ENCODE data around the gene WDR5. TPM values are rescaled to one million over a fixed set of nuclear protein-coding genes. Genes with fewer than 3 reads are reported as not detected.

Gene WDR5
- total RNA-seq, 1 experiment from 2014 or later: 29.1 TPM

- H3K27me3 ChIP-seq (ENCODE audit: low read length): no peaks in the 10 kb centered on the region
- no peaks in the 10 kb centered on the region for H3K4me1 ChIP-seq (ENCODE audit: insufficient read depth, low read length)
- H3K9ac ChIP-seq (ENCODE audit: low read length): no peak overlapping the region
- H3K36me3 ChIP-seq (ENCODE audit: low read depth, low read length): no peaks in the 10 kb centered on the region
- DNase-seq (no peak), ATAC-seq (no peak)
- intact Hi-C loops (cut with micrococcal nuclease): no loop called here
- no peak overlapping the region for H3K4me2 ChIP-seq (ENCODE audit: low read length)
- no peaks in the 10 kb centered on the region for H3K9me2 ChIP-seq (replicated peaks; ENCODE audit: low read length)
- no peak overlapping the region for H3K4me3 ChIP-seq (ENCODE audit: low read length)
- ChIA-PET CTCF (no interaction called here), POLR2A (ENCODE audit: unreplicated experiment) (no interaction called here)
- no peaks in the 10 kb centered on the region for H3K9me3 ChIP-seq (ENCODE audit: low read length)
- no TSS peak for BruUV-seq (replicated peaks)
- no peaks in the 10 kb centered on the region for H3F3A ChIP-seq (ENCODE audit: low read length, unreplicated experiment)
- no peaks in the 10 kb centered on the region for H4K20me1 ChIP-seq (ENCODE audit: low read length)
- H3K79me2 ChIP-seq (ENCODE audit: low read length): no peaks in the 10 kb centered on the region
- H2AFZ ChIP-seq (ENCODE audit: low read length): no peak overlapping the region
- TF ChIP-seq CTCF (conservative IDR thresholded peaks at IDR 0.05; ENCODE audit: low read depth, low read length) (no peak), EZH2 (IDR thresholded peaks at IDR 0.05; ENCODE audit: low read length, unreplicated experiment) (no peak), EZH2phosphoT487 (IDR thresholded peaks at IDR 0.05; ENCODE audit: borderline replicate concordance, low read length) (no peak)
- no peak overlapping the region for H3K27ac ChIP-seq (ENCODE audit: low read length)
Measured at GRCh38 chr9:134192311-134192950, 56.5 kb downstream of the WDR5 start.

- ChIA-PET CTCF (no interaction called here), POLR2A (ENCODE audit: unreplicated experiment) (no interaction called here)
- Histone ChIP-seq H3K9me2 (replicated peaks; ENCODE audit: low read length) (no peaks in the 10 kb centered on the region), H3K4me2 (ENCODE audit: low read length) (no peak overlapping the region), H3K79me2 (ENCODE audit: low read length) (no peaks in the 10 kb centered on the region), H3K9ac (ENCODE audit: low read length) (no peak overlapping the region), H3K4me3 (ENCODE audit: low read length) (no peak overlapping the region), H3F3A (ENCODE audit: low read length, unreplicated experiment) (no peaks in the 10 kb centered on the region), H3K36me3 (ENCODE audit: low read depth, low read length) (no peaks in the 10 kb centered on the region), H4K20me1 (ENCODE audit: low read length) (no peaks in the 10 kb centered on the region), H3K4me1 (ENCODE audit: insufficient read depth, low read length) (no peaks in the 10 kb centered on the region), H2AFZ (ENCODE audit: low read length) (no peak overlapping the region), H3K27me3 (ENCODE audit: low read length) (no peaks in the 10 kb centered on the region), H3K27ac (ENCODE audit: low read length) (no peak overlapping the region), H3K9me3 (ENCODE audit: low read length) (no peaks in the 10 kb centered on the region)
- TF ChIP-seq EZH2phosphoT487 (IDR thresholded peaks at IDR 0.05; ENCODE audit: borderline replicate concordance, low read length) (no peak), EZH2 (IDR thresholded peaks at IDR 0.05; ENCODE audit: low read length, unreplicated experiment) (no peak), CTCF (conservative IDR thresholded peaks at IDR 0.05; ENCODE audit: low read depth, low read length) (no peak)
- ATAC-seq (no peak), DNase-seq (no peak)
- intact Hi-C loops (cut with micrococcal nuclease): no loop called here
- no TSS peak for BruUV-seq (replicated peaks)
Measured at GRCh38 chr9:134192951-134193731, 57.3 kb downstream of the WDR5 start.
